ENCODE data around the gene GNAI2.

GNAI2 gene

DNA sequence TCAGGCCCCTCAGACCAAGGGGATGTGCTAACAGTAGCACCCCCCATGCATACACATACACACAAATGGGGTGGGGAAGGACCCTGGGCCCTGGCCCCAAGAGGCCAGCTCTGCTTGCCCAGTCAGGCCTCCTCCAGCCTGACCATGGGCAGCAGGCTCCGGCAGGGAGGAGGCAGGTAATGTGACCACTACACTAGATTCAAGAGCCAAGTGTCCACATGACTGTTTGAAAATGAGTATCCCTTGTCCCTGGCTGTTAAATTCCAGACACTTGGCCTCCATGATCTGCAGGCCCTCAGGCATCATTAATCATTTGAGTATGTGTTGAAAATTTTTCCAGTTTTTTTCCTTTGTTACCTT, 13.9 kb upstream of the GNAI2 start:
- TF ChIP-seq, protein P1, sequence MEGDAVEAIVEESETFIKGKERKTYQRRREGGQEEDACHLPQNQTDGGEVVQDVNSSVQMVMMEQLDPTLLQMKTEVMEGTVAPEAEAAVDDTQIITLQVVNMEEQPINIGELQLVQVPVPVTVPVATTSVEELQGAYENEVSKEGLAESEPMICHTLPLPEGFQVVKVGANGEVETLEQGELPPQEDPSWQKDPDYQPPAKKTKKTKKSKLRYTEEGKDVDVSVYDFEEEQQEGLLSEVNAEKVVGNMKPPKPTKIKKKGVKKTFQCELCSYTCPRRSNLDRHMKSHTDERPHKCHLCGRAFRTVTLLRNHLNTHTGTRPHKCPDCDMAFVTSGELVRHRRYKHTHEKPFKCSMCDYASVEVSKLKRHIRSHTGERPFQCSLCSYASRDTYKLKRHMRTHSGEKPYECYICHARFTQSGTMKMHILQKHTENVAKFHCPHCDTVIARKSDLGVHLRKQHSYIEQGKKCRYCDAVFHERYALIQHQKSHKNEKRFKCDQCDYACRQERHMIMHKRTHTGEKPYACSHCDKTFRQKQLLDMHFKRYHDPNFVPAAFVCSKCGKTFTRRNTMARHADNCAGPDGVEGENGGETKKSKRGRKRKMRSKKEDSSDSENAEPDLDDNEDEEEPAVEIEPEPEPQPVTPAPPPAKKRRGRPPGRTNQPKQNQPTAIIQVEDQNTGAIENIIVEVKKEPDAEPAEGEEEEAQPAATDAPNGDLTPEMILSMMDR (IDR thresholded peaks at IDR 0.05): no peak

DNA sequence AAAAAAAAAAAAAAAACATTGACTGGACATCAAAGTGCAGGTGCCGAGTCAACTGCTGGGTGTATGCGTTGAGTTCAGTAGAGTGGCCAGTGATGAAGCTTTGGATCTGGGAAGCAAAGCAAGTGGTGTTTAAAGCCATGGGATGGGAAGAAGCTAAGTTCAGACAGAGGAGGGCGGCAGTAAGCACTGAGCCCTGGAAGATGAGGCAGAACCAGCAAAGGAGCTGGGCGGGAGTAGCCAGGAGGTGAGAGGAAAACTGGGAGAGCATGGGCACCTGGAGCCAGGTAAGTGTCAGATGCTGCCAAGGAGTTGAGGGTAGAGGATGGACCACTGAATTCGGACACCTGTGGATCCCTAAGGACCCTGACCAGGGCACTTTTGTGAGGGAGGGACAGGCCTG, 11.4 kb upstream of the GNAI2 start:
- TF ChIP-seq, protein P1 (IDR thresholded peaks at IDR 0.05): no peak

DNA sequence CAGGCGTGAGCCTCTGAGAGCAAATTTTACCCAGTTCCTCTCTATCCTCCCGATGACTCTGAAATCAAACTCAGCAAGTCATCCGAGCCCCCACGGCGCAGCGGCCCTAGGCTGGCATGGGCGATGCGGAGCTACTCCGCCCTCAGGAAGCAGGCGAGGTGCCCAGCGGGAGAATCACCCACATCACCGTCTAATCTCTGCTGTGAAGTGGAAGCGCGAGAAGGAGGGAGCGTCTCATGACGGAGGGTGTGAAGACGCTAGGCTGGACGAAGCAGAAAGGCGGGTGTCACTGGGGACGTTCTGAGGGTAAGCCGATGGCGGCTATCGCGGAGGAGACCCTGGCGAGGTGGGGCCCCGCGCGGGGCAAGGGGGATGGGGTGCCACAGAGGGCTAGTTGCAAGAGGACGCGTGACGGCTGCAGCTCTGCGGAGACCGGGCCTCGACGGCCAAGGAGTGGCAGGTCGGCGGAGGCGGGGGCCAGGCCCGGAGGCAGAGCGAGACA, 9.1 kb upstream of the GNAI2 start:
- TF ChIP-seq, protein P1 (IDR thresholded peaks at IDR 0.05): no peak

DNA sequence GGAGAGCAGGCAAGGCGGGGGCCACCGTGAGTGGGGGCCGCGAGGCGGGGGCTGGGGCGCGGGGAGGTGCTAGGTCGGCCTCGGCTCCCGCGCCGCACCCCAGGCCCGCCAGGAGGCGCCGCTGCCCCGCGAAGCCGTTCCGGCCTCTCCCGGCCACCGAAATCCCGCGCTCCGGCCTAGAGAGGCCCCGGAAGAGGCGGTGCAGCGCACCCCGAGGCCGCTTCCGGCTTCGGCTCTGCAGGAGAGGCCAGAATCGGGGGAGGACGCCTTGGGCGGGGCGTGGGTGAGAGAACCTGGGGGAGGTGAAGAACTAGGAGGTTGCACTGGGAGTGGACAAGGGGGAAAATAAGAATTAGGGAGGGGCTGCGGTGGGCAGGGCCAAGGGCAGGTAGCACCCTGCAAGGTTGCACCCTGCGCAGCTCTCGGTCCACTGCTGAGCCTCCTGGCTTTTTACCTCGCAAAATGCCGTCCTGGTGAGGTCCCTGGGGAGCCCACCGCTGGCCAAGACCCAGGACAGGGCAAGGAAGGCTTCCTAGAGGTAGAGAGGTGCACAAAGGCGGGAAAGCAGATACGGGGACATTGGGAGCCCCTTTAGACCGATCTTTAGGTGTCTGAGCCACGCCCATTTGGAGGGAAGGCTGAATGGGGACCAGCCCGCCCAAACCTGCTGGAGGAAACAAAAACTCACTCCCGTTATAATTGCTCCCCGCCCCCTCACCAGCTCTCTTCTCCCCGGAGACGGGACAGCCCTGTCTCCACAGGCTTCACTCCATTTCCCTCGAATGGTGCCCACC, 8.4 kb upstream of the GNAI2 start:
- TF ChIP-seq, protein P1 (IDR thresholded peaks at IDR 0.05): peak; percentile 90

DNA sequence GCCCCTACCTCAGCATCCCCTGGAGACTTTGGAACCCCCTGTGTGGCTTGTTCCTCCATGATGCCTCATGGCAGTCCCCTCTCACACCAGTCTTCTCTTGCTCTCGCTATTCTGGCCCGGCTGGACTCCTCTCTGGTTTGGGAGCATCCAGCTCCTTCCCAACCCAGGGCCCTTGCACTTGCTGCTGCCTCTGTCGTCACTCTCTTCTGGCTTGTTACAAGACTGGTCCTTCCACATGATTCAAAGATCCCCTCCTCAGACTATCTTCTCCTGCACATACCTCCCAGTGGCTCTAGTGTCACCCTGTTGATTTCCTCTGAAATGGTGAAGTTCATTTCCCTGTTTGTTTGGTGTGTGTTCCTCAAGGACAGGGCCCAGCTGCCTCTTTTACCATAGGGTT, 6.5 kb upstream of the GNAI2 start:
- TF ChIP-seq, protein P1 (IDR thresholded peaks at IDR 0.05): no peak

DNA sequence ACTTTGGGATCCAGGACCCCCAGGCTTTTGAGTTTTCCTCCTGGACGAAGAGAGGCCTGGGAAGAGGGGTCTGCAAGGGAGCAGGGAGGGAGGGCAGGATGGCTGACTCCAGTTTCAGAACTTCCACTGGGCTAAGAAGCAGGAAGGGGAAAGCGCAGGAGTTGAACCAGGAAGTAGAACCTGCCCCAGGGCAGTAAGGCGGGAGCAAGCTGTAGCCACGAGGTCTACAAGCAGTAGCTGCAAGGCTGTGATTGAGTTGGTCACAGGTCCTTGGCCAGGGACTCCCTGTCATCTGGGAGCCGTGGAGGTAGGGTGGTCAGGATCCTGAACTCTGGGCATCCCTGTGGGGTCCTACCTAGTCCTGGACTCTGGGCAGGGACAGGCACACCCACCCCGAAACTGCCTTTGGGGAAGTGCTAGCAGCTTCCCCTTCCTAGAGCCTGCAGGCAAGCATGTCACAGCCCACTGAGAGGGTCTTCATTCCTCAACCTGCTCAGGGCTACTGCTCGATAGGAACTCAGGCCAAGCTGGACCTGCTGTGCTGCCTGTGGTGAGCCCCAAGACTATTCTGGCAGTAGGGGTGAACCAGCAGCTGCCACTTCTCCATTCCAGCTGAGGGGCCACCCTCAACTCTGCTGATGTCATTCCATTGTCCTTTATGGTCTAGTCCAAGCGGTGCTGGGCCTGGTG, 5.8 kb upstream of the GNAI2 start:
- TF ChIP-seq, protein P1 (IDR thresholded peaks at IDR 0.05): no peak

DNA sequence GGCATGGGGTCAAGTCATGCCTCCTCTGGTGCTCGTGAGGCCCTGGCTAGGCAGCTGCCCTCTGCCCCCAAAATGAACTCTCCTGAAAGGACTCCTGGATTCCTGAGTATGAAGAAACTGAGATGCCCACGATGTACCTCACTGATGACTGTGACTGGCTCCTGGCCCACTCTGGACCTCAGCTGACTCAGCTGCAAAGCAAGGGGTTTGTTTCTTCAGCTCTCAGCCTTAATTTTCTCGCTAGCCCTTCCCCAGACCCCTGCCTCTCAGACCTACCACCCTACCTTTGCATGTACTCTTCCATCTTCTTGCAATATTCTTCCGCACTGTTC, 5.2 kb upstream of the GNAI2 start:
- TF ChIP-seq, protein P1 (IDR thresholded peaks at IDR 0.05): no peak

Measured in LNCAP (cell line).